Measurements from ENCODE around the gene EHMT2. TPM values are rescaled to one million over a fixed set of nuclear protein-coding genes. Genes with fewer than 3 reads are reported as not detected.

The EHMT2 gene
- total and polyA plus RNA-seq, 2 of the 8 experiments (the other 6 are each of a cell fraction or from before 2014, with no cell fraction given) = 125 to 177 TPM

- TF ChIP-seq BACH1 (IDR thresholded peaks at IDR 0.05; ENCODE audit: low read length) = no peak
- peak; percentile 73 for TF ChIP-seq ATF3 (IDR thresholded peaks at IDR 0.05; ENCODE audit: insufficient read depth, low read depth, low read length)
- no peak for TF ChIP-seq BRCA1 (IDR thresholded peaks at IDR 0.05; ENCODE audit: low read depth, low read length)
- TF ChIP-seq RFX5 (IDR thresholded peaks at IDR 0.05; ENCODE audit: borderline replicate concordance, low read depth, low read length) = no peak
- TF ChIP-seq CEBPB (IDR thresholded peaks at IDR 0.05; ENCODE audit: low read depth, low read length) = no peak
- no peak for TF ChIP-seq RNF2 (IDR thresholded peaks at IDR 0.05; ENCODE audit: borderline replicate concordance, low read depth, low read length, missing control alignments, poor library complexity, severe bottlenecking)
- TF ChIP-seq SP2 (IDR thresholded peaks at IDR 0.05; ENCODE audit: low read length) = peak; percentile 8; the same call in 1 of the 2 replicates
- peak; percentile 94 for TF ChIP-seq USF2 (IDR thresholded peaks at IDR 0.05; ENCODE audit: low read length)
- TF ChIP-seq ZNF274 (IDR thresholded peaks at IDR 0.05; ENCODE audit: borderline replicate concordance, extremely low read depth, low read length) = no peak
- no peak for TF ChIP-seq GABPA (IDR thresholded peaks at IDR 0.05; ENCODE audit: borderline replicate concordance, insufficient read depth, low read length)
- peak; percentile 90 to 96; a peak in 3 of 4 replicates for TF ChIP-seq SIN3A (conservative IDR thresholded peaks at IDR 0.05 in 1 of 2, IDR thresholded peaks at IDR 0.05 in 1 of 2; ENCODE audit: low read depth in 1 of 2, low read length in 2 of 2)
- TF ChIP-seq JUND (IDR thresholded peaks at IDR 0.05; ENCODE audit: low read length) = peak; percentile 53
- TF ChIP-seq TCF12 (IDR thresholded peaks at IDR 0.05; ENCODE audit: low read depth, low read length) = no peak
- peak; percentile 67 for TF ChIP-seq PHF8 (conservative IDR thresholded peaks at IDR 0.05; ENCODE audit: low read depth, low read length)
- no peak for TF ChIP-seq ASH2L (IDR thresholded peaks at IDR 0.05; ENCODE audit: low read length)
- no peak for TF ChIP-seq RAD21 (IDR thresholded peaks at IDR 0.05 in 1 of 2, conservative IDR thresholded peaks at IDR 0.05 in 1 of 2; ENCODE audit: low read depth in 2 of 2, low read length in 2 of 2)
- no peak for TF ChIP-seq SIRT6 (IDR thresholded peaks at IDR 0.05; ENCODE audit: low read length)
- TF ChIP-seq KDM4A (IDR thresholded peaks at IDR 0.05; ENCODE audit: low read depth, low read length, severe bottlenecking) = peak; percentile 32
- no peak for TF ChIP-seq JUN (IDR thresholded peaks at IDR 0.05; ENCODE audit: low read depth, low read length)
- TF ChIP-seq HDAC6 (IDR thresholded peaks at IDR 0.05; ENCODE audit: low read depth, low read length) = no peak
- TF ChIP-seq TAF1 (IDR thresholded peaks at IDR 0.05; ENCODE audit: low read depth, low read length) = peak; percentile 91
- TF ChIP-seq YY1 (IDR thresholded peaks at IDR 0.05; ENCODE audit: low read depth, low read length) = no peak
Observed at GRCh38 chr6:31862344-31863235, 34.9 kb downstream of the EHMT2 start, which contains the start of gene NEU1 (continued).

Data from H1 (cell line).